NCI-H2029 (cell line): ENCODE measurements around the gene SEC61A1.

Experiments used
- DNase-seq: peaks from one replicate; lab custom pipeline; 2025; lab: John Stamatoyannopoulos, UW

Gene SEC61A1

DNA sequence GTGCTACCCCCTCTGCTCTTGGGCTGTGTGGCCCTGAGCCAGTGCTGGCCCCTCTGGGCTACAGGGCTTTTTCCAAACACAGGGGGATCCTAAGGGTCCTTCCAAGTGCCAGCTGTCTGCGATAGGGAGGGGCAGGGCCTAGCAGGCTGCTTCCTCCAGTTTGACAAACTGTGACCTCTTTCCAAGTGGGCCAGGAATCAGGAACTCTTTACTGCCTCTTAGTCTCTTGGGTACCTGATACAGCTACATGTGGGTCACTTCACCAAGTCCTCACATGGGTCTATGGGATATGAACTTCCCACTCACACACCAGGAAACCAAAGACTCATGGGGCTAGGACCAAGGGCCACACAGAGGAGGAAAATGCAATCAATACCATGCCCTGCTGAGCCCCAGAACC, 25.4 kb downstream of the SEC61A1 start:
- no peak for DNase-seq

GRCh38 chr3:128078322-128078721, 26.1 kb downstream of the SEC61A1 start:
- no peak for DNase-seq

DNA sequence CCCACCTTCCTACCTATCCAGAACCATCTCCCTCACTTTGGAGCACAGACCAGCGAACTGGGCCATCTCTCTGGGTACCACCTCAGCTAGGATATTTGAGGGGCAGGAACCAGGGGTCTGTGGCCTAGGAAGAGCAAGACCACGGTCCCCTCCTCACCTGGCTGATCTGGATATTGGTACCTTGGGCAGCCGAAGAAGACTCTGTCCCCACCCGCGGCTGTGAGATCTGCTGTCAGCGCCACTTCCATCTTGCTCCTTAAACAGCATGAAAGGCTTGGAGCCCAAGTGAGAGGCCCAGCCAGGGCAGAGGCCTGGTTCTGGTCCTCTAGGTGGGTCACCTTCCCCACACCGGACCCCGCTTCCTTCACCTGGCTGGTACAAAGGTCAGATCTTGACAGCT, 26.6 kb downstream of the SEC61A1 start:
- no peak for DNase-seq

GRCh38 chr3:128079823-128080222, 27.6 kb downstream of the SEC61A1 start:
- no peak for DNase-seq

- no peak for DNase-seq
Measured at GRCh38 chr3:128080323-128081080, 28.3 kb downstream of the SEC61A1 start.

DNA sequence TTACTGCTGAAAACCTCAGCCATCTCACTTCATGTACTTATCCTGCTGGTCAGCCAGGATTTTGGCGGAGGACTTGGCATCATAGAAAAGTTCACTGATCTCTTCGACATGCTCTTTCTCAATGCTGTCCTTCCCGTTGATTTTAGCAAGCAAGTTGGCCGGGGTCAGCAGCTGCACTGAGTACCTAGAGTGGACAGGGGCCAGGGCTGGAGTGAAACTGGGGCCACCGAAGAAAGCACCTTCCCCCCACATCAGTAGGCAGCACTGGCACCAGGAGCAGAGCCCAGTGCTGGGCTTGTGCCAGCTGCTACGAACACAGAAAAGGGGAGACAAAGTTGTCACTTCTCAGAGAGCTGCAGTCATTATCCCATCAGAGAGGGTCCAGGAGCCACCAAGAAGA, 29.0 kb downstream of the SEC61A1 start:
- DNase-seq, result no peak

DNA sequence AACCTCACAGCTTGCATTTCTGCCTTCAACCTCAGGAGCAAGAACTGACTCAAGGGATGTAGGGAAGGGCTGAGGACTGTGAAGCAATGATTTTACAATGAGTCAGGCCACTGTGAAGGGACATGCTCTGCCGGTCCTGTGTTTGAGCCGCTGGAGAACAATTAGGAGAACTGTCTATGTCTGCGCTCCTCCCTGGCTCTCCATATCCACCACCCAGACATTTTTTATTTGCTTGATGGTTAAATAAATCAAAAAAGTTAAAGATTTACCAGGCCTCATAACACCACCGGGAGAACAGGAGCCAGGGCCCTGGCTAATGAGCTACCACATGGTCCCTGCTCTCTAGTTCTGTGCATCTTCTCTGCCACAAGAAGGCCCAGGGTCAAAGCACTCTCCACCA, 29.6 kb downstream of the SEC61A1 start:
- no peak for DNase-seq

DNA sequence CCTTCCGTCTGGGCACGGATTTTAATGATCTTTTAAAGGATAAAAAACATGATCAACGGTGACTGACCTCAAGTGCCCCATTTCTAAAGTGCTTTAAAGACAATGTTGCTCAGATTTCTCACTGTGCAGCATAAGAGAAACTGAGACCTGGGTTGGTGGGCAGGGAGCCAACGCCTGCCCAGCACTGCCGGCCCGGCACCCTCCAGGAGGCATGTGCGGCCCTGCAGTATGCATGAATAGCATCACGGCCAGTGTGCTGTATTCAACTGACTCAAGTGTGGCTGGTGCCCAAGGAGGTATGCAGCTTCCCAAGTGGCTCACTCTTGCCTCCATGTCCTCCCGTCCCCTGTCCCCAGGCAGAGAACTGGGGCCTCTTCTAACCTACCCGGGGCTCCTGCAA, 30.3 kb downstream of the SEC61A1 start:
- DNase-seq, result no peak

- no peak for DNase-seq
Measured at GRCh38 chr3:128083396-128083795, 31.2 kb downstream of the SEC61A1 start.

GRCh38 chr3:128083980-128084674, 31.9 kb downstream of the SEC61A1 start:
- DNase-seq, result no peak

DNA sequence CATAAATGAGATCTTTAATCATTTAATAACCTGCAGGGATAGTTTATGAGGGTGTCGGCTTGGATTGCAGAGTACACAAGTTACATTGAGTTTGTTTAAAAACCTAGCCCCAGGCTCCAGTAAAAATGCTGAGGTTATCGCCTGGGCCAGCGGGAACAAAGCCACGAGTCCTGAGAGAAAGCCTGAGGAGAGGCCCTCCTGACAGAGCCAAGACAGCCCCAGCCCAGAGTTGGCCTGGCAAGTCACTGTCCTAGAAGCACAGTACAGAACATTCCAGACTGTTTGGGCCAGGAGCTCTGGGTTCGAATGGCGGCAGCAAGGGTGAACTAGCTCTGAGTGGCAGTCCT, 32.4 kb downstream of the SEC61A1 start:
- no peak for DNase-seq

- no peak for DNase-seq
Measured at GRCh38 chr3:128089135-128089534, 36.9 kb downstream of the SEC61A1 start.

DNA sequence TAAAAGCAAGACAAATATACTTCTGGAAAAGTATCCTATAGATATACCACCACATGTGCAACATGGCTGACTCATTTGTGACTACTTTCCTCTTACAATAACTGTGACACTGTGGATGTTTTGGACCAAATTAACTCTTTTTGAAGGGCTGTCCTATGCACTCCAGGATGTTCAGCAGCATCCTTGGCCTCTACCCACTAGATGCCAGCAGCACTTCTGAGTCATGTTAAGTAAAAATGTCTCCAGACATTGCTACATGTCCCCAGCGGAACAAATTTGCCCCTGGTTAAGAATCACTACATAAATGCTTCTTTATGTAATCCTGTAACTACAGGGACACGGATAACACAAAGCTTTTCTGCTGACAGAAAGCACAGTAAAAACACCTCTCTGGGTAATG, 39.3 kb downstream of the SEC61A1 start:
- no peak for DNase-seq

DNA sequence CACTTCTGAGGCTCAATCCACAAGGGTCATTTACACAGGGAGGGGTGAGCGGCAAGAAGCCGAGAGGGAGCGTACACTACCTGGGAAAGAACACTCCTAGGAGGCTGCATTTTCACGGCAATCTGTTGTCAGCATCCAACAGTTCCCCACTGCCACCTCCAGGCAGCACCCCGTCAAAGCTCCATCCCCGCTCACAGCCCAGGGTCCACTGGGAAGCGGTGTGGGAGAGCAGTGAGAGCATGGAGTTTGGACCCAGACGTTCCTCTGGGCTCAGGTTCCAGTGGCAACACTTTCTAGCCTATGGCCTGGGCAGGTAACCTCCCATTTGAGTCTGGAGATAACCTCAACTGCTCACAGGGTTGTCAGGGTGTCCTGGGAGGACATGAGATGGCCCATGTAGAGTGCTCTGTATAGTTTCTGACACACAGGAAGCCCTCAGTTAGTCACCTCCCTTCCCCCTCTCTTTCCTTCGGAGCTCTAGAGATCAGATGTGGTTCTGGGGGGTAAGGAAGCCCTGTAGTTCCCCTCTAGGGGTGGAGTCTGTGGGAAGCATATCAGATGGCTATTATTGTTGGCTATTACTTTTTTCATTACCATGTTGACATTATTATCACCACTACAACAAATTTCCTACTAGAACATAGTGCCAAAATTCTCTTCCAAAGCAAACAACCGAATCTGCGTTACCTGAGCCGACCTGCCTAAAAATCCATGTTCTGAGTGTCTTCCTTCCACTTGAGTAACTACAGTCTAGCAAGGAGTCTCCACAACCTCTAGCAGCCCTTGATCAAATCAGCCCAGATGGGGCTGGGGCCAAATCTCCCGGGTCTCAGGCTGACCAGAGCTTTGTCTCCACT, 42.3 kb downstream of the SEC61A1 start:
- DNase-seq, result no peak

DNA sequence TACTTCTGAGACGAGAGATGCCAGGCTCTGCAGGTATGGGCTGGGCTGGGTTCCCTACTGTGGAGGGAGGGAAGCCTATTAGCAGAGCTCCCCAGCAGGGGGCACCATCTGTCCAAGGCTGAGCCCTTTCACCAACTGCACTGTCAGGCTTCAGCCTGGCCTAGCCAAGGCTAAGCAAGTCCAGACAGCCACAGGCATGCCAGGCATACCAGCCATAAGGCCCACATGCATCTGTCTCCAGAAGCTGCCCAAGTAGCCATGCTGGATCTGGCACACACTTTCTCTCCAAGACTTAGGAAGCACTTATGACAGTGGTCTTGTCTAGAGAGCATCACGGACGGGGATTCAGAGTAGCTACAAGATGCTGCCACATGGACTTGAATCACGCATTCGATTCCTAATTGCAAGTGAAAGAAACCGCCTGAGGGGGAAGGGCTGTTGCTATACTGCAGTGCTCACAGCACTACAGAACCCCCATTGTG, 43.0 kb downstream of the SEC61A1 start:
- DNase-seq, result peak; percentile 59

DNA sequence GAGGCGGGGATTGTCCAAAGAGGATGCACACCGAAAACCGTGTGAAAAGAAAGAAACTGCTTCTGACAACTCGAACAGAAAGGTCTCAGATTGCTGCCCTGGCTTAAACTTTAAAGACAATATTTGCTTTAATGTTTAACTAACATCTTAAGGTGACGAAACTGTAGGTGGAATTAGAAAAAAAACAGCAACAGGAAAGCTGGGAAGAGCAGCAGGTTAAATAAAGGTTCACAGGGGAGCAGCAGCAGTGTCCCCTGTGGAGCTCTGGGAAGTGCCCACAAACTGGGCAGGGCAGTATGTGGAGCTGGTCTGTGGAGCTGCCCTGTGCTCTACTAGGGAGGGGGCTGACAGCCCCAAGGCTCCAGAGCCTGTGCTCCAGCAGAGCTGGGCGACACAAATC, 46.0 kb downstream of the SEC61A1 start:
- DNase-seq, result no peak

DNA sequence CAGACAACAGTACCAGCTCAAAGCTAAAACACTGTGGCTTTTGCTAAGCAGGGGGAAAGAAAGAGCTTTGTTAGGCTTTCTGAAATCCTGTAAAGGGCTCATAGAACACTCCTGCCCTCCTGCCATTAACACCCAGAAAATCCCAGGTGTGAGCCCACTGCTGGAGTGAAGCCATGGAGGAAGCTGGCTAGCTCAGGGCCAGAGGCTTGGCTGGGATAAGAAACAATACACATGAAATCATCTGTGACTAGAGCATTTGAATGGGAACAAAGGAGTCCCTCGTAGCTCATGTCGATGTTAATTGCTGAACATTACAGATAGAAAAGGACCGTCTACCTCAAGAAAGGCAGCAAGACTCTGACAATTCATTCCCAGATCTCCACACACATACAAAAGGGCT, 47.9 kb downstream of the SEC61A1 start:
- DNase-seq, result no peak

DNA sequence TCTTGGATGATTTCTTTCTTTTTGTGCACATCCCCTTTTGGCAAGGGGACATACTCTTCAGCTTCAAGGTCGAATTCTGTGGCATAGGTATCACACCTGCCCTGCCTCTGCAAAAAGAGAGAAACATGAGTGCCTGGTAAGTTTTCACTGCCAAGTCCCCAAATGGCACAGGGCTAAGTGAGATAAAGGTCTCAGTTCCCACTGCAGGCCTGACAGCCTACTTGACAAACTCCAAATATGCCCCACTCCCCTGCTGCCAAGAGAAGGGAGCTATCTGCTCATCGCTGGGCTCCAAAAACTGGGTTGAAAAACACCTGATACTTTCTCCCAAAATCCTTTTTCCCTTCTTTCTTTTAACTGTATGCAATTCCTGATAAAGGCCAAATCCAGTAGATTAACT, 48.4 kb downstream of the SEC61A1 start:
- DNase-seq, result no peak

- no peak for DNase-seq
Measured at GRCh38 chr3:128103136-128103676, 51.0 kb downstream of the SEC61A1 start.

GRCh38 chr3:128107834-128108233, 55.6 kb downstream of the SEC61A1 start:
- DNase-seq, result peak; percentile 74

- DNase-seq, result no peak
Measured at GRCh38 chr3:128111147-128111546, 58.9 kb downstream of the SEC61A1 start.

- peak; percentile 88 for DNase-seq
Measured at GRCh38 chr3:128112357-128112968, 60.2 kb downstream of the SEC61A1 start.
